HG03354 (cell line): ENCODE results near the gene APOBEC3C.
A peak's percentile ranks its signal among the peaks of the same experiment; 100 is the strongest.
"Not testable (repeated sequence)": the region's sequence is repeated elsewhere in the genome, so short reads cannot be mapped to it uniquely, and the experiment has no call there.

Experiments used
- ATAC-seq: cut with Tn5 transposase; IDR thresholded peaks from one replicate; pipeline ENCODE4 v1.9.1; 2021; ENCODE audit warnings: mild to moderate bottlenecking; ENCODE audit not compliant: unreplicated experiment, poor library complexity, severe bottlenecking

The APOBEC3C gene

DNA sequence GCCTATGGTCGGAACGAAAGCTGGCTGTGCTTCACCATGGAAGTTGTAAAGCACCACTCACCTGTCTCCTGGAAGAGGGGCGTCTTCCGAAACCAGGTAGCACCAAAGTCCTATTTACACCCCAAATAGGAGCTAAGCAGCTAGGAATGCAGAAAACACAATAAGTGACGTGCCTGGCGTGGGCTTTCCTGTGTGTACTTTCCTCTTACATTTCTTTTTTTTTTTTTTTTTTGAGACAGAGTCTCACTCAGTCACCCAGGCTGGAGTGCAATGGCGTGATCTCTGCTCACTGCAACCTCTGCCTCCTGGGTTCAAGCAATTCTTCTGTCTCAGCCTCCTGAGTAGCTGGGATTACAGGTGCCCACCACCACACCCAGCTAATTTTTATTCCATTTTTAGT is 35.4 kb downstream of the APOBEC3C start:
- not testable (repeated sequence) for ATAC-seq

GRCh38 chr22:39051844-39052495 is 37.9 kb downstream of the APOBEC3C start:
- ATAC-seq: not testable (repeated sequence)

DNA sequence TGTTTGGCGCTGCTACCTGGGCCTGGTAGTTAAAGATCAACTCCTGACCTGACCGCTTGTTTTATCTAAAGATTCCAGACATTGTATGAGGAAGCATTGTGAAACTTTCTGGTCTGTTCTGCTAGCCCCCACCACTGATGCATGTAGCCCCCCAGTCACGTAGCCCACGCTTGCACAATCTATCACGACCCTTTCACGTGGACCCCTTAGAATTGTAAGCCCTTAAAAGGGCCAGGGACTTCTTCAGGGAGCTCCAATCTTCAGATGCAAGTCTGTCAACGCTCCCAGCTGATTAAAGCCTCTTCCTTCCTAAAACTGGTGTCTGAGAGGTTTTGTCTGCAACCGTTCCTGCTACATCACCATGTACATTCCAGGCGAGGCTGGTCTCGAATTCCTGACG is 41.6 kb downstream of the APOBEC3C start:
- no peak for ATAC-seq

GRCh38 chr22:39061290-39061689 is 47.2 kb downstream of the APOBEC3C start:
- not testable (repeated sequence) for ATAC-seq

DNA sequence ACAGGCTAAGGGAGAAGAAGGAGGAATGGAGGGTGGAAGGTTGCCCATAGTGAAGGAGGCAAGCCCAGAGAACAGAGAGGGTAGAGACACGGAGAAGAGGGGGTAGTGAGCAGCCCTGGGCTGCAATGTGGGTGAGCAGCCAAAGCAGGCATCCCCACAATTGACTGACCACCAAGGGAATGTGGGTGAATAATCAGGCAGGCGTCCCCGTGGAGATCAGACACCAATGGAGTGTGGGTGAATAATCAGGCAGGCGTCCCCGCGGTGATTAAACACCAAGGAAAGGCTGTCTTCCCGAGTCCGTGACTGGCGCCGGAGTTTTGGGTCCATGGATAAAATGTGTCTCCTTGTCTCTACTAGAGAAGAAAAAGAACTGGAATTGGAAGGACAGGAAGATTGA is 47.9 kb downstream of the APOBEC3C start:
- not testable (repeated sequence) for ATAC-seq

DNA sequence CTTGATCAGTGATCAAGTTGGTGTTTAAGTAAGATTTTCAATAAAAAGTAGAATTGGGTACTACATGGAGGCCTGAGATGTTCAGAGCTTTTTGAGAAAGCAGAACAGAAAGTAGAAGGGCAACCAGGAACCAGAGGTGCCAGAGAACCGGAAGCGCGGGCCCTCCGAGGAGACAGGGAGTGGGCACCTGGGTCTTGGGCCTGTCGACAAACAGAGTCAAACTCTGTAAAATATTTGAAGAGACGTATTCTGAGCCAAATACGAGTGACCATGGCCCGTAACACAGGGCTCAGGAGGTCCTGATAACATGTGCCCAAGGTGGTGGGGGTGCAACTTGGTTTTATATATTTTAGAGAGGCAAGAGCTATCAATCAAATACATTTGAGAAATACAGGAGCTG is 49.8 kb downstream of the APOBEC3C start:
- ATAC-seq: peak; percentile 52

DNA sequence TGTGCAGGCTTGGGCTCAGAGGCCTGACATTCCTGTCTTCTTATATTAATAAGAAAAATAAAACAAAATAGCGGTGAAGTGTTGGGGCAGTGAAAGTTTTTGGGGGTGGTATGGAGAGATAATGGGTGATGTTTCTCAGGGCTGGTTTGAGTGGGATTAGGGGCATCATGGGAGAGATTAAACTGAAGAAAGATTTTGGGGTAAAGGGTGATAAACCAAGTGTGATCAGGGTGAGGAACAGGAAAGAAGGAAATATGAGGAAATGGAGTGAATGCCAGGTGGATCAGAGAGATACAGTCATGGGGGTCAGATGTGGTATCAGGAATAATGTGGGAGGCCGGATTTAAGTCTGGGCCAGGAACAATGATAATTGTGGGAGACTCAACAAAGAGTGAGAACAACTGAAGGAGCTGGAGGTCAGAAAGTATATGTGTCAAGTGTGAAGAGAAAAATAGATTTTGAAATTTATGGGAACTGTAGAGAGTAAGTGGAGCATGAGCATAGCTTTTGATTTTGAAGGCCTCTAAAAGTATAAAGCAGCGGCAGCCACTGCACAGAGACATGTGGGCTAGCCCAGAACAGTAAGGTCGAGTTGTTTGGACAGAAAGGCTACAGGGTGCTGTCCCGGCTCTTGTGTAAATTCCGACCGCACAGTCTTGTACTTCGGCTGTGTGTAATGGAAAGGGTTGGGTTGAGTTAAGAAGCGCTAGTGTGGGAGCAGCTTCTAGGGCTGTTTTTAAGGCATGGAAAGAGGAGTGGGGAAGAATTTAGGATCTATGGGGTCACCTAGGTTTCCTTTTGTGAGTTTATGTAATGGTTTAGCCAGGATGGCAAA is 52.6 kb downstream of the APOBEC3C start:
- not testable (repeated sequence) for ATAC-seq

GRCh38 chr22:39068033-39068785 is 54.2 kb downstream of the APOBEC3C start:
- ATAC-seq: no peak
